Measurements from ENCODE around the gene KLC4.

Gene KLC4

GRCh38 chr6:43062818-43063217 lies 3.4 kb downstream of the KLC4 start:
- H3K27ac ChIP-seq = no peak overlapping the region
- TF ChIP-seq, protein P1, sequence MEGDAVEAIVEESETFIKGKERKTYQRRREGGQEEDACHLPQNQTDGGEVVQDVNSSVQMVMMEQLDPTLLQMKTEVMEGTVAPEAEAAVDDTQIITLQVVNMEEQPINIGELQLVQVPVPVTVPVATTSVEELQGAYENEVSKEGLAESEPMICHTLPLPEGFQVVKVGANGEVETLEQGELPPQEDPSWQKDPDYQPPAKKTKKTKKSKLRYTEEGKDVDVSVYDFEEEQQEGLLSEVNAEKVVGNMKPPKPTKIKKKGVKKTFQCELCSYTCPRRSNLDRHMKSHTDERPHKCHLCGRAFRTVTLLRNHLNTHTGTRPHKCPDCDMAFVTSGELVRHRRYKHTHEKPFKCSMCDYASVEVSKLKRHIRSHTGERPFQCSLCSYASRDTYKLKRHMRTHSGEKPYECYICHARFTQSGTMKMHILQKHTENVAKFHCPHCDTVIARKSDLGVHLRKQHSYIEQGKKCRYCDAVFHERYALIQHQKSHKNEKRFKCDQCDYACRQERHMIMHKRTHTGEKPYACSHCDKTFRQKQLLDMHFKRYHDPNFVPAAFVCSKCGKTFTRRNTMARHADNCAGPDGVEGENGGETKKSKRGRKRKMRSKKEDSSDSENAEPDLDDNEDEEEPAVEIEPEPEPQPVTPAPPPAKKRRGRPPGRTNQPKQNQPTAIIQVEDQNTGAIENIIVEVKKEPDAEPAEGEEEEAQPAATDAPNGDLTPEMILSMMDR (IDR thresholded peaks at IDR 0.05) = no peak
- no peak for TF ChIP-seq ZFX (IDR thresholded peaks at IDR 0.05; ENCODE audit: borderline replicate concordance)

GRCh38 chr6:43070028-43070632 lies 10.7 kb downstream of the KLC4 start:
- no peak overlapping the region for H3K27ac ChIP-seq
- TF ChIP-seq, protein P1 (IDR thresholded peaks at IDR 0.05) = peak; percentile 86
- no peak for TF ChIP-seq ZFX (IDR thresholded peaks at IDR 0.05; ENCODE audit: borderline replicate concordance)

- TF ChIP-seq ZFX (IDR thresholded peaks at IDR 0.05; ENCODE audit: borderline replicate concordance) = no peak
- TF ChIP-seq, protein P1 (IDR thresholded peaks at IDR 0.05) = no peak
- no peak overlapping the region for H3K27ac ChIP-seq
Observed at GRCh38 chr6:43074847-43075669, 15.6 kb downstream of the KLC4 start.

GRCh38 chr6:43075670-43076463 lies 16.4 kb downstream of the KLC4 start, which contains the start of gene PTK7:
TSS of gene PTK7 (plus strand) at chr6:43076314. CDS start at chr6:43076489, 175 bp downstream.
- TF ChIP-seq, protein P1 (IDR thresholded peaks at IDR 0.05) = no peak
- no peak for TF ChIP-seq ZFX (IDR thresholded peaks at IDR 0.05; ENCODE audit: borderline replicate concordance)
- H3K27ac ChIP-seq = no peak within 1 kb of the TSS

DNA sequence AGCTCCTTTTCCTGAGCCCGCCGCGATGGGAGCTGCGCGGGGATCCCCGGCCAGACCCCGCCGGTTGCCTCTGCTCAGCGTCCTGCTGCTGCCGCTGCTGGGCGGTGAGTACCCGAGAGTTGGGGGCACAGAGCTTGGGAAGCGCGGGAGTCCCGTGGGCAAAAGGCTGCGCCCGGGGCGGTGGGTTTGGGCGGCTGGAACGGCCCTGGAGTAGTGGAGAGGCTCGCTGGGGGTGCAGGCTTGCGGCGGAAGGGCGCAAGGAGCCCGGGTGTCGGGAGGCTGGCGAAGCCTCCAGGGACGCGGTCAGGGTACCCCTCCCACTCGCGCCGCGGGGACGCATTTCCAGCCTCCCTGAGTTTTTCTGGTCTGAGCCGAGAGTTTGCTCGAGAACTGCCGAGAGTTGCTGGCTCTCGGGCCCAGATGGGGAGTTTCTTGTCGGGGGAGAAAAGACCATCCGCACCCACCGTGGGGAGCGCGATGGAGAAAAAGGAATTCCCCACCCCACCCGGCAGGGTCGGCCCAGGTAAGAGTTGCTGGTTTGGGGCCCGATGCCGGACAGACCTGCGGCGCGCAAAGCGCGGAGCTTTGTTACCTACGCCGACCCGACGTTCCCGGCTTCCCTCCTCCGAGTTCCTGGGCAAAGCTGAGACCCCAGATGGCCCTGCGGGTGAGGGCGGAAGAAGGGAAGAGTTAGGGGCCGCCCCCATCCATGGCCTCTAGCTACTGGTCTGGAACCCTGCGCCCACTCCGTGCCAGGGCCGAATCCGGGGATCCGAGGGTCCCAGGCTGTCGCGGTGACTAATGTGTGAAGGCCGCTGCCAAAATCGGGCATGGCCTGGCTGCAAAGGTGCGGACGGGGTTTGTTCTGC lies 17.3 kb downstream of the KLC4 start:
- TF ChIP-seq, protein P1 (IDR thresholded peaks at IDR 0.05) = no peak
- no peak for TF ChIP-seq ZFX (IDR thresholded peaks at IDR 0.05; ENCODE audit: borderline replicate concordance)
- H3K27ac ChIP-seq = no peak overlapping the region

DNA sequence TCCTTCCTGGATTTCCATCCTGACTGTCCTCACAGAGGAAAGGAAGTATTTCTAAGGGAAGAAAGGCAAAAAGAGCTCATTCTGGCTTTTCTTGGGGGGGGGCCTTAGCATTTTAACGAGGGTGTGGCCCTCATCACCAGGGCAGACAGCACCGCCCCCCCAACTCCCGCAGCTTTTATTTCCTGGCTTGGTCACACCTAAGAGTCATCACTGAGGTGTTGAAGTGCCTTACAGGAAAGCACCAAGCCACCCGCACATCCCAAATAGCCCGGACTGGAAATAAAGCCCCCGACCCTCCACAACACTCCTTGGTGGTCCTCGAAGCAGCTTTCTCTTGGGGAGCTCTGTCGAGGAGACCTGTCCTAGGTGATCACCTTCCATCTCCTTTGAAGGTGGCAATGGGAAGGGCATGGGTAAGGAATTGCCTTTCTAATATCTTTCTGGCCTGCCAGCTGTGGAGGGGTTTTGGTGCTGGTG lies 17.9 kb downstream of the KLC4 start:
- TF ChIP-seq, protein P1 (IDR thresholded peaks at IDR 0.05) = no peak
- TF ChIP-seq ZFX (IDR thresholded peaks at IDR 0.05; ENCODE audit: borderline replicate concordance) = no peak
- no peak overlapping the region for H3K27ac ChIP-seq

Measured in 22Rv1 (cell line).